Limb (tissue), 2 donors: Measurements from ENCODE around the gene CHKB.

ENCODE experiments used
- DNase-seq, 2 donors: peaks; one replicate each; pipeline ENCODE4 v3.0.0-alpha.2; 2016; ENCODE audit errors: extremely low spot score in 2 of 2

Gene CHKB

DNA sequence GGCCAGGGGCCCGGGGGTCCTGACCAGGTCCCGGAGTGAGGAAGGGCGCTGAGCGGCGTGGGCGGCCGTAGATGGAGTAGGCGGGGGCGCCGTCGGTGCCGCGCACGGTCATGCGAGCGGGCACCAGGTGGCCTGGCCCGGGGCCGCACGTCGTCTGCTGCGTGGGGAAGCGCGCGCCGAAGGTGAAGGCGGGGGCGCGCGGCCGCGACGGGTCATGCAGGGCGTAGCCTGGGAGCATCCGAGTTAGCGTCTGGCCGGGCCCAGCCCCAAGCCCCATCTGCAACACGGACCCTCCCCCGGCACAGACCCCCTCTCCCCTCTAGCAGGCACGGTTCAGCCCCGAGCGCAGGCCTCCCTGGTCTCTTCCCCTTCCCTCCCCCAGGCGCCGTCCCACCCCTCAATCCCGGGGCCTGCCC, 51.1 kb downstream of the CHKB start:
- DNase-seq = peak in 1 of 2 donors; percentile 61

GRCh38 chr22:50530877-50531545, 51.6 kb downstream of the CHKB start:
- peak in 1 of 2 donors; percentile 75 for DNase-seq

DNA sequence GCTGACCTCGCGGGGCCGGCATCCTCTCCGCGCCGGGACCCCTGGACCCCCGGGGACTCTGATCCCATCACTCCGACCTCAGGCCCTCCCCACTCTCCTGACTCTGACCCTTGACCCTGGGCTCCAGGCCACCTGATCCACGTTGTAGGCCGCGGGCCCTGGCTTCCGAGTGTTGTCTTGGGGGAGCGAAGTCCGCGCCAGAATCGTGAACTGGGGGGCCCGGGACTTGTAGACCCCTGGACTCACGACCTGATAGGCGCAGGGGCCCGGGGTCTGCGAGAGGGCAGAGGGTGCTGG, 52.1 kb downstream of the CHKB start:
- DNase-seq = no peak

- DNase-seq = peak; percentile 49 to 66
Measured at GRCh38 chr22:50529897-50530579, 52.6 kb downstream of the CHKB start, which contains the start of gene TYMP. TYMP (minus strand) TSS chr22:50530012; CDS start chr22:50529709, 303 bp downstream.

GRCh38 chr22:50529416-50529896, 53.2 kb downstream of the CHKB start:
- DNase-seq = peak in 1 of 2 donors; percentile 56
